Fibroblast of mammary gland (primary cell): ENCODE data around the gene LMAN2L.

Source experiments
- DNase-seq: peaks from one replicate; pipeline ENCODE4 v3.0.0-alpha.2; 2010; ENCODE audit warnings: low read depth
- H3K4me3 ChIP-seq: 2 replicates; pipeline ENCODE4 v1.5.1; 2011; ENCODE audit warnings: low read depth, mild to moderate bottlenecking, low read length, moderate library complexity; ENCODE audit not compliant: control insufficient read depth
- CTCF ChIP-seq: conservative IDR thresholded peaks from 2 replicates; pipeline ENCODE4 v1.5.1; 2011; ENCODE audit warnings: low read depth, low read length, inconsistent platforms; ENCODE audit not compliant: control insufficient read depth, insufficient read depth

The LMAN2L gene

GRCh38 chr2:96684883-96685576, 54.8 kb downstream of the LMAN2L start:
- H3K4me3 ChIP-seq: no peak overlapping the region
- no peak for TF ChIP-seq CTCF
- DNase-seq: no peak

- TF ChIP-seq CTCF: no peak
- H3K4me3 ChIP-seq: no peak overlapping the region
- no peak for DNase-seq
Observed at GRCh38 chr2:96683972-96684820, 55.7 kb downstream of the LMAN2L start.

DNA sequence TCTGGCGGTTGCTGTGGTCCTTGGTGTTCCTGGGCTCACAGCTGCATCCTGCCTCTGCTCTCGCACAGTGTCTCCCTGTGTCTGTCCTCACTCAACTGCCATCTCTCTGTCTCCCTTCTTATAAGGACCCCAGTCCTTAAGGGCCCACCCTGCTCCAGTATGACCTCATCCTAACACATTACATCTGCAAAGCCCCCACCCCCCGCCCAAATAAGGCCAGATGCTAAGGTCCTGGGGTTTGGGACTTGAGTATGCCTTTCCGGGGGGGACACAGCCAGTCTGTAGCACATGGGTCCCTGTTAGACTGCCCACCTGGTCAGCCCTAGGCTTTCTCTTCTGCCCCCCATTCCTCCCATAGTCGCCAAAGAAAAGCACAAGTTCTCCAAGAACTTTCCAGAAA, 56.6 kb downstream of the LMAN2L start:
- no peak overlapping the region for H3K4me3 ChIP-seq
- no peak for TF ChIP-seq CTCF
- DNase-seq: no peak

- H3K4me3 ChIP-seq: no peak overlapping the region
- DNase-seq: no peak
- TF ChIP-seq CTCF: no peak
Observed at GRCh38 chr2:96681540-96681939, 58.3 kb downstream of the LMAN2L start.

- no peak for DNase-seq
- H3K4me3 ChIP-seq: no peak overlapping the region
- TF ChIP-seq CTCF: no peak
Observed at GRCh38 chr2:96680561-96681141, 59.2 kb downstream of the LMAN2L start.

- DNase-seq: no peak
Observed at GRCh38 chr2:96679848-96680247, 60.0 kb downstream of the LMAN2L start.

More at GRCh38 chr2:96679848-96680247, 60.0 kb downstream of the LMAN2L start:
- TF ChIP-seq CTCF: no peak
- no peak overlapping the region for H3K4me3 ChIP-seq
